Cardiac fibroblast (primary cell): ENCODE data around the gene WDHD1.

ENCODE experiments used
- DNase-seq, 2 donors: peaks; one replicate each; pipeline versions ENCODE4 v3.0.0 to v3.0.0-alpha.2; 2010; ENCODE audit warnings: low read depth in 2 of 2
- H3K4me3 ChIP-seq, 2 donors: replicated peaks in 1 of 2; 1 replicate in 1 of 2; 2 replicates in 1 of 2; pipeline ENCODE4 v1.5.1; 2011; ENCODE audit warnings: low read depth in 2 of 2, low read length in 2 of 2, mild to moderate bottlenecking in 2 of 2, moderate library complexity in 1 of 2
- TF ChIP-seq, protein P1 (sequence below): IDR thresholded peaks from one replicate; pipeline ENCODE4 v1.5.1; 2011; ENCODE audit warnings: low read depth, mild to moderate bottlenecking, low read length, inconsistent platforms

The WDHD1 gene

GRCh38 chr14:55053500-55053899 lies 26.6 kb upstream of the WDHD1 start:
- H3K4me3 ChIP-seq, result peak overlapping the region in 1 of 2 donors; percentile 99
- TF ChIP-seq, protein P1, sequence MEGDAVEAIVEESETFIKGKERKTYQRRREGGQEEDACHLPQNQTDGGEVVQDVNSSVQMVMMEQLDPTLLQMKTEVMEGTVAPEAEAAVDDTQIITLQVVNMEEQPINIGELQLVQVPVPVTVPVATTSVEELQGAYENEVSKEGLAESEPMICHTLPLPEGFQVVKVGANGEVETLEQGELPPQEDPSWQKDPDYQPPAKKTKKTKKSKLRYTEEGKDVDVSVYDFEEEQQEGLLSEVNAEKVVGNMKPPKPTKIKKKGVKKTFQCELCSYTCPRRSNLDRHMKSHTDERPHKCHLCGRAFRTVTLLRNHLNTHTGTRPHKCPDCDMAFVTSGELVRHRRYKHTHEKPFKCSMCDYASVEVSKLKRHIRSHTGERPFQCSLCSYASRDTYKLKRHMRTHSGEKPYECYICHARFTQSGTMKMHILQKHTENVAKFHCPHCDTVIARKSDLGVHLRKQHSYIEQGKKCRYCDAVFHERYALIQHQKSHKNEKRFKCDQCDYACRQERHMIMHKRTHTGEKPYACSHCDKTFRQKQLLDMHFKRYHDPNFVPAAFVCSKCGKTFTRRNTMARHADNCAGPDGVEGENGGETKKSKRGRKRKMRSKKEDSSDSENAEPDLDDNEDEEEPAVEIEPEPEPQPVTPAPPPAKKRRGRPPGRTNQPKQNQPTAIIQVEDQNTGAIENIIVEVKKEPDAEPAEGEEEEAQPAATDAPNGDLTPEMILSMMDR, result no peak
- no peak for DNase-seq

GRCh38 chr14:55053018-55053417 lies 26.1 kb upstream of the WDHD1 start:
- no peak for DNase-seq
- TF ChIP-seq, protein P1, result no peak
- H3K4me3 ChIP-seq, result peak overlapping the region; percentile 93 to 99

GRCh38 chr14:55052269-55052930 lies 25.5 kb upstream of the WDHD1 start:
- TF ChIP-seq, protein P1, result no peak
- peak; percentile 41 to 57 for DNase-seq

DNA sequence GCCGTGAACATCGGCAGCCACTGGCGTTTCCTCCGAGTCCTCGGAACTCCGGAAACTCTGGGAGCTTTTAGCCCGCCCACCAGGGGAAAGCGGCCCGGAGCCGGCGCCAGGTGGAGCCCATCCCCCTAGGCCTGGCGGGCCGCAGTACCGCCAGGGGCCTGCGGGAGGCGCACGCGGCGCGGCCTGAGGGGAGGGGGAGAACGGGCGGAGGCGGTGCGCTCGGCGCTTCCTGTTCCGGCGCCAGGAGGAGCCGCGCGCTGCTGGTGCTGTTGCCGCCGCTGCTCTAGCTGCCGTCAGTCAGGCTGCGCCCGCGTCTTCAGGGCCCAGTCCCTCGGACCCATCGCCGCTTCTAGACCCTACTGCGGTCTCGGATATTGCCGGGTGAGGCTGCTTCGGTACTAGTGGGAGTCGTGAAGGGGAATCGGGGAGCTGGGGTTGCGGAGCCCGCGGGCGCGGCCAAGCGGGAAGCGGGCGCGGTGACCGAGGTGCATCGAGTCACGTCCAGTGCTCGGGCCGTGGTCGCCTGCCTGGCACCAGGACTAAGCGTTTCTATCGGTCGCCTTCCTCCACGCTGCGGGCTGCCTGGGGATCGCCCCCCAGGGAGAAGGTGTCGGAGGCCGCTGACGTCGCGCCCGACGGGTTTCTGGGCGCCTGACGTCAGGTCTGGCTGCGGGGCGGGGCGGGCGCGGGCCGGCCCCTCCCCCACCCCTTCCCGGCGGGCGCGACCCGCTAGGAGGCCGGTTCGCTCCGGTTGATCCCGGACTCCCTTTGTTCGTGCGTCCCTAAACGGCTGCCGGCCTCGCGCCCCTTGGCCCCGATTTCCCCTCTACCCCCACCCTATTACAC lies 24.7 kb upstream of the WDHD1 start, which contains the start of gene MAPK1IP1L:
Gene MAPK1IP1L, plus strand, starts transcription at position 225 of the 846 bp plus-strand sequence. CDS start 10,037 bp downstream, outside the sequence.
- DNase-seq, result peak; percentile 93 to 95
- H3K4me3 ChIP-seq, result peak within 1 kb of the TSS; percentile 93 to 99
- TF ChIP-seq, protein P1, result peak; percentile 61

More at GRCh38 chr14:55052269-55052930, 25.5 kb upstream of the WDHD1 start:
- H3K4me3 ChIP-seq, result peak overlapping the region; percentile 93 to 99

GRCh38 chr14:55051165-55051422 lies 24.2 kb upstream of the WDHD1 start:
- peak overlapping the region; percentile 11 to 38 for H3K4me3 ChIP-seq
- TF ChIP-seq, protein P1, result no peak
- DNase-seq, result no peak

GRCh38 chr14:55048900-55049436 lies 22.1 kb upstream of the WDHD1 start:
- no peak for DNase-seq
- TF ChIP-seq, protein P1, result no peak
- H3K4me3 ChIP-seq, result no peak overlapping the region
